ENCODE data around the gene CDKN1A. TPM values are rescaled to one million over a fixed set of nuclear protein-coding genes. Genes with fewer than 3 reads are reported as not detected.
A peak's percentile ranks its signal among the peaks of the same experiment; 100 is the strongest.

CDKN1A gene
- total and polyA plus RNA-seq, 2 donors from 2014 or later: 46.4 to 66.2 TPM

DNA sequence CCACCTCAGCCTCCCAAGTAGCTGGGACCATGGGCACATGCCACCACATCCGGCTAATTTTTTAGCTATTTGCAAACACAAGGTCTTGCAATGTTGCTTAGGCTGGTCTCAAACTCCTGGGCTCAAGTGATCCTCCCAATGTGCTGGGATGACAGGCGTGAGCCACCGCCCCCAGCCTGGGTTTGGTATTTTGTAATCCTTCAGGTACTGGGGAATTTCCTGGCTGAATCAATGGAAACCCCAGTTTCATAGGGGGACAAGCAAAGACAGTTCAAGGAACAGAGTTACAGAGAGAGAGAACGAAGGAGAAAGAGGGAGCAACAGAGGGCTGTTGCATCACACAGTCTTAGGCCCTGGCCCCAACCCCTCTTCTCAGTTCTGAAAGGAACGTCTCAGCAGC lies 54.8 kb downstream of the CDKN1A start:
- intact Hi-C loops (cut with DNase I): no loop called here
- no peaks in the 10 kb centered on the region for H3K36me3 ChIP-seq (ENCODE audit: control insufficient read depth in 2 of 3, insufficient read depth in 3 of 3, low read length in 3 of 3)
- H3K4me3 ChIP-seq (ENCODE audit: low read length in 3 of 3): no peak overlapping the region
- peak in 1 of 5 donors; percentile 26 for DNase-seq
- no peak overlapping the region for H3K27ac ChIP-seq (ENCODE audit: low read depth in 2 of 2, low read length in 2 of 2)
- FAIRE-seq: no peak
- H3K9ac ChIP-seq (ENCODE audit: low read length in 3 of 3): no peak overlapping the region
- no peaks in the 10 kb centered on the region for H3K4me1 ChIP-seq (ENCODE audit: control insufficient read depth in 2 of 3, insufficient read depth in 2 of 3, low read depth in 1 of 3, low read length in 3 of 3)
- H3K9me3 ChIP-seq (ENCODE audit: control insufficient read depth in 2 of 3, insufficient read depth in 1 of 3, low read length in 3 of 3): no peaks in the 10 kb centered on the region
- no peaks in the 10 kb centered on the region for H3K27me3 ChIP-seq (ENCODE audit: control insufficient read depth, insufficient read depth, low read length)
- no peak for TF ChIP-seq CTCF (IDR thresholded peaks at IDR 0.05; ENCODE audit: borderline replicate concordance, extremely low read depth, insufficient read depth)

DNA sequence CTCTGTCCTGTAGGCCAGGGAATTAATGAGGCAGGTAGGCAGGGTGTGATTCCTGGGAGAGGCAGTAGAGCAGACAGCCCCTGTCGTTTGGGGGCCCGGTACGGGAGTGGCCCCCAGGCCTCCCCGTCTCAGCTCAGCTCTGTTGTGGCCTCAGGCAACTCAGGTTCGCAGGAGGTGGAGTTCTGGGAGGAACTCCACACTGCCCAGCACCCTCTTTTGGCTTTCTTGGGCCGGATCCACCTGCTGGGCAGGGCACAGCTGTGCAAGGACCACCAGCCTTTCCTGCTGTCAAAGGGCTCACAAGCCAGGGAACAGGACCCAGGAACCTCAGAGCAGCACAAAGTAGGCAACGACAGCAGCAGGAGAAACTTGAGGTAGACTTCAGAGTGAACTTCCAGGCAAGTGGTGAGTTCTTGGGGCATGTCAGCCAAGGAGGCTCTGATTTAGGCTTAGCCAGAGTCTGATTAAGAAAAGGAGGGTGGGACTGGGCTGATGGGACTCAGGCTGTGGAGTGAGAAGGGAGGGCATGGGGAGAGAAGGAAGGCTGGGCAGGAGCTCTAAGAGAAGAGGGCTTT lies 56.1 kb downstream of the CDKN1A start:
- H3K27me3 ChIP-seq (ENCODE audit: control insufficient read depth, insufficient read depth, low read length): no peaks in the 10 kb centered on the region
- intact Hi-C loops (cut with DNase I): no loop called here
- H3K9ac ChIP-seq (ENCODE audit: low read length in 3 of 3): no peak overlapping the region

GRCh38 chr6:36735110-36736071 lies 56.9 kb downstream of the CDKN1A start:
- intact Hi-C loops (cut with DNase I): no loop called here
- FAIRE-seq (no peak), DNase-seq (peak in 2 of 5 donors; percentile 69 to 93)
- no peaks in the 10 kb centered on the region for H3K4me1 ChIP-seq (ENCODE audit: control insufficient read depth in 2 of 3, insufficient read depth in 2 of 3, low read depth in 1 of 3, low read length in 3 of 3)
- peak; percentile 6 for TF ChIP-seq CTCF (IDR thresholded peaks at IDR 0.05; ENCODE audit: borderline replicate concordance, extremely low read depth, insufficient read depth)
- no peaks in the 10 kb centered on the region for H3K9me3 ChIP-seq (ENCODE audit: control insufficient read depth in 2 of 3, insufficient read depth in 1 of 3, low read length in 3 of 3)
- no peaks in the 10 kb centered on the region for H3K27me3 ChIP-seq (ENCODE audit: control insufficient read depth, insufficient read depth, low read length)
- H3K4me3 ChIP-seq (ENCODE audit: low read length in 3 of 3): peak overlapping the region in 2 of 3 donors; percentile 7 to 48
- no peak overlapping the region for H3K9ac ChIP-seq (ENCODE audit: low read length in 3 of 3)
- peak overlapping the region; percentile 43 to 64 for H3K27ac ChIP-seq (ENCODE audit: low read depth in 2 of 2, low read length in 2 of 2)
- no peaks in the 10 kb centered on the region for H3K36me3 ChIP-seq (ENCODE audit: control insufficient read depth in 2 of 3, insufficient read depth in 3 of 3, low read length in 3 of 3)

More for the DNA sequence above, 56.1 kb downstream of the CDKN1A start:
- no peaks in the 10 kb centered on the region for H3K4me1 ChIP-seq (ENCODE audit: control insufficient read depth in 2 of 3, insufficient read depth in 2 of 3, low read depth in 1 of 3, low read length in 3 of 3)
- H3K36me3 ChIP-seq (ENCODE audit: control insufficient read depth in 2 of 3, insufficient read depth in 3 of 3, low read length in 3 of 3): no peaks in the 10 kb centered on the region
- H3K9me3 ChIP-seq (ENCODE audit: control insufficient read depth in 2 of 3, insufficient read depth in 1 of 3, low read length in 3 of 3): no peaks in the 10 kb centered on the region
- DNase-seq (peak in 1 of 5 donors; percentile 48), FAIRE-seq (no peak)
- peak overlapping the region in 2 of 3 donors; percentile 7 to 48 for H3K4me3 ChIP-seq (ENCODE audit: low read length in 3 of 3)
- peak overlapping the region in 1 of 2 donors; percentile 64 for H3K27ac ChIP-seq (ENCODE audit: low read depth in 2 of 2, low read length in 2 of 2)
- no peak for TF ChIP-seq CTCF (IDR thresholded peaks at IDR 0.05; ENCODE audit: borderline replicate concordance, extremely low read depth, insufficient read depth)

Other genes starting within 250 kb of the CDKN1A start
- 0.13 TPM for gene PXT1, start 235.9 kb upstream of the CDKN1A start, total RNA-seq
- gene PXT1, start 235.9 kb upstream of the CDKN1A start, polyA plus RNA-seq (ENCODE audit: insufficient read depth, low read depth, low replicate concordance): not detected
- gene KCTD20, start 235.7 kb upstream of the CDKN1A start, total RNA-seq: 35.6 TPM
- 11.5 TPM for gene KCTD20, start 235.7 kb upstream of the CDKN1A start, polyA plus RNA-seq (ENCODE audit: insufficient read depth, low read depth, low replicate concordance)
- gene STK38, start 131.2 kb upstream of the CDKN1A start, total RNA-seq: 30.4 TPM
- gene STK38, start 131.2 kb upstream of the CDKN1A start, polyA plus RNA-seq (ENCODE audit: insufficient read depth, low read depth, low replicate concordance): 21.3 TPM
- gene SRSF3, start 84.4 kb upstream of the CDKN1A start, total RNA-seq: 257 TPM
- 222 TPM for gene SRSF3, start 84.4 kb upstream of the CDKN1A start, polyA plus RNA-seq (ENCODE audit: insufficient read depth, low read depth, low replicate concordance)
- 1.5 TPM for gene RAB44, start 19.1 kb downstream of the CDKN1A start, total RNA-seq
- gene RAB44, start 19.1 kb downstream of the CDKN1A start, polyA plus RNA-seq (ENCODE audit: insufficient read depth, low read depth, low replicate concordance): not detected
- gene CPNE5, start 160.7 kb downstream of the CDKN1A start, total RNA-seq: 7.1 TPM
- gene CPNE5, start 160.7 kb downstream of the CDKN1A start, polyA plus RNA-seq (ENCODE audit: insufficient read depth, low read depth, low replicate concordance): 3.7 TPM
- gene PPIL1, start 196.1 kb downstream of the CDKN1A start, total RNA-seq: 21.3 TPM
- gene PPIL1, start 196.1 kb downstream of the CDKN1A start, polyA plus RNA-seq (ENCODE audit: insufficient read depth, low read depth, low replicate concordance): 40.1 TPM
- 72.4 TPM for gene C6orf89, start 207.2 kb downstream of the CDKN1A start, total RNA-seq
- 25.7 TPM for gene C6orf89, start 207.2 kb downstream of the CDKN1A start, polyA plus RNA-seq (ENCODE audit: insufficient read depth, low read depth, low replicate concordance)

All from kidney (tissue), 14 donors.